Putamen (tissue), 1 donor: ENCODE measurements around the gene KLF3.

Experiments used
- DNase-seq: peaks from one replicate; pipeline ENCODE4 v3.0.0-alpha.2; 2016; ENCODE audit warnings: low spot score

The KLF3 gene

GRCh38 chr4:38740303-38740702 lies 76.3 kb downstream of the KLF3 start:
- no peak for DNase-seq

GRCh38 chr4:38743866-38744265 lies 79.9 kb downstream of the KLF3 start:
- peak; percentile 22 for DNase-seq

DNA sequence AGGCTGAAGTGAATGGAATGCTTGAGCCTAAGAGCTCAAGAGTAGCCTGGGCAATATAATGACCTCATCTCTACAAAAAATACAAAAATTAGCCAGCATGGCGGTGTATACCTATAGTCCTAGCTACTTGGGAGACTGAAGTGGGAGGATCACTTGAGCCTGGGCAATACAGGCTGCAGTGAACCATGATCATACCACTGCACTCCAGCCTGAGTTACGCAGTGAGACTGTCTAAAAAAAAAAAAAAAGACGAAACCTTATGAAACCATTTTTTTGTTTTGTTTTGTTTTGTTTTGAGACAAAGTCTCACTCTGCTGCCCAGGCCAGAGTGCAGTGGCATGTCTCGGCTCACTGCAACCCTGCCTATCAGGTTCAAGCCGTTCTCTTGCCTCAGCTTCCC lies 81.9 kb downstream of the KLF3 start:
- no peak for DNase-seq

GRCh38 chr4:38747629-38748028 lies 83.6 kb downstream of the KLF3 start:
- DNase-seq: no peak

DNA sequence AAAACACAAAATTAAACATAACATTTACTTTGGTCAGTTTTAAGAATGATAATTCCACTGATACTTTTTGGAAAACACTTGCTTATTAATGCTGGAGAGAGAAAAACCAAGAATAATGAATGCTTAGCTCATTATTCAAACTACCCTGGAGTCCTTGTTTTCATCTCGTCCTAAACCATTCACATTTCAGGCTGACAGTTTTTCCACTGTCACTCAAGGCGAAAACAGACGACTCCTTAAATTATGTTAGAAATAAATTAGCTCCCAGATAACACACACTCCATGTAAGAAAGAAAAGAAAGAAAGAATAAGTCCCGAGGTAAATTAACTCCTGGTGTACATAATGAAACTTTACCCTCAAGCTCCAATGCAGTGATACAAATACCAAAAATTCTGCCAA lies 85.3 kb downstream of the KLF3 start:
- DNase-seq: no peak
